PC-9 (cell line): ENCODE data around the gene SH3GL1. TPM values are rescaled to one million over a fixed set of nuclear protein-coding genes. Genes with fewer than 3 reads are reported as not detected.

Experiments
- BruUV-seq: library from RNA; stranded (reverse); fragments of 400-500 nt; replicated peaks from 2 replicates; lab custom pipeline; 2021; lab: Mats Ljungman, UMichigan
- CTCF ChIA-PET: fragments of 300-600 bp; sonication (Branson Sonifier 250); formaldehyde crosslinking; loops from one replicate; lab custom pipeline; 2022; ENCODE audit warnings: antibody characterized with exemption; lab: Charles Lee
- POLR2A ChIA-PET: fragments of 300-600 bp; sonication (Branson Sonifier 250); formaldehyde crosslinking; loops from one replicate; lab custom pipeline; 2022; ENCODE audit warnings: antibody characterized with exemption; ENCODE audit not compliant: unreplicated experiment; lab: Charles Lee
- DNase-seq, 2 experiments: peaks; one replicate each; pipeline versions ENCODE4 v3.0.0 to v3.0.0-alpha.2; 2015 to 2022; ENCODE audit warnings: mixed read lengths in 1 of 2
- H2AFZ ChIP-seq: fragments of 200-600 bp; sonication (generic); 2 replicates; pipeline ENCODE4 v1.8.1; 2017; ENCODE audit warnings: antibody characterized with exemption
- H3F3A ChIP-seq: fragments of 200-600 bp; sonication (generic); 2 replicates; pipeline ENCODE4 v1.8.1; 2017; ENCODE audit warnings: antibody characterized with exemption, mild to moderate bottlenecking, low read depth; ENCODE audit not compliant: insufficient read depth
- H3K27ac ChIP-seq: fragments of 200-600 bp; sonication (generic); 2 replicates; pipeline ENCODE4 v1.6.1; 2016; ENCODE audit warnings: mixed run types
- H3K27me3 ChIP-seq: fragments of 200-600 bp; sonication (generic); 2 replicates; pipeline ENCODE4 v1.6.1; 2016; ENCODE audit warnings: low read depth, mixed run types; ENCODE audit not compliant: insufficient read depth
- H3K36me3 ChIP-seq: fragments of 200-600 bp; sonication (generic); 2 replicates; pipeline ENCODE4 v1.6.1; 2016; ENCODE audit warnings: low read depth, mixed run types
- H3K4me1 ChIP-seq: fragments of 200-600 bp; sonication (generic); replicated peaks from 2 replicates; pipeline ENCODE4 v1.6.1; 2016; ENCODE audit warnings: mixed run types; ENCODE audit not compliant: insufficient read depth
- H3K4me2 ChIP-seq: fragments of 200-600 bp; sonication (generic); 2 replicates; pipeline ENCODE4 v1.6.1; 2017; ENCODE audit warnings: mixed run types
- H3K4me3 ChIP-seq: fragments of 200-600 bp; sonication (generic); 2 replicates; pipeline ENCODE4 v1.6.1; 2016; ENCODE audit warnings: mixed run types
- H3K79me2 ChIP-seq: fragments of 200-600 bp; sonication (generic); 2 replicates; pipeline ENCODE4 v1.6.1; 2017; ENCODE audit warnings: low read depth, mixed run types
- H3K9me2 ChIP-seq: fragments of 200-600 bp; sonication (generic); 2 replicates; pipeline ENCODE4 v1.8.1; 2017; ENCODE audit warnings: mild to moderate bottlenecking; ENCODE audit not compliant: insufficient read depth
- H3K9me3 ChIP-seq: fragments of 200-600 bp; sonication (generic); 2 replicates; pipeline ENCODE4 v1.8.1; 2016; ENCODE audit warnings: low read depth; ENCODE audit not compliant: insufficient read depth
- H4K20me1 ChIP-seq: fragments of 200-600 bp; sonication (generic); 2 replicates; pipeline ENCODE4 v1.8.1; 2017; ENCODE audit not compliant: insufficient read depth
- EZH2 ChIP-seq: fragments of 200-600 bp; sonication (generic); IDR thresholded peaks from 2 replicates; pipeline ENCODE4 v1.8.0; 2017; ENCODE audit warnings: antibody characterized with exemption, low read depth
- intact Hi-C: fragments of 100-400 bp; cut with micrococcal nuclease; formaldehyde crosslinking; loops from one replicate; pipeline ENCODE4 v1.10.0; 2022; ENCODE audit not compliant: unreplicated experiment
- total RNA-seq: library from RNA; stranded (reverse); gene quantifications from 2 replicates; pipeline ENCODE4 v1.2.3, GENCODE V29; 2021
- TF ChIP-seq, protein P1 (sequence below): fragments of 200-600 bp; sonication (generic); conservative IDR thresholded peaks from 2 replicates; pipeline ENCODE4 v1.6.1; 2017; ENCODE audit warnings: mixed run types, antibody characterized with exemption, mild to moderate bottlenecking, moderate library complexity

The SH3GL1 gene
- total RNA-seq, 1 experiment from 2014 or later, result 49.2 TPM

DNA sequence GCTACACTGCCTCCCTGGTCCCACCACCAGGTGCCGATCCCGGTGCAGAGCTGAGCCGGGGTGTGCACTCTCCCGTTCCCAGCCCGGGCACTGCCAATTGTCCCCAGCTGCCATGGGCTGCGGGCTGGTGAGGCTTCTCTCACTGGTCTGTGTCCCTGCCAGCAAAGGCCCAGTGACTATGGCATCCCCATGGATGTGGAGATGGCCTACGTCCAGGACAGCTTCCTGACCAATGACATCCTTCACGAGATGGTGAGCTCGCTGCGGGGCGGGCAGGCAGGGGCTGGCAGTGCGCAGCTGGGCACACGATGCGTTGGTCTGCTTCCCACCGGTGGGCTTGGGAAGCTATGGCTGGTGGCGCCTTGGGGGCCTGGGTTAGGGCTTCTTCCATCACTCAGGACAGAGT, 42.4 kb downstream of the SH3GL1 start:
- no peaks in the 10 kb centered on the region for H3K27me3 ChIP-seq
- no peaks in the 10 kb centered on the region for H3K9me2 ChIP-seq
- no TSS peak for BruUV-seq
- CTCF ChIA-PET, result no interaction called here
- H4K20me1 ChIP-seq, result no peaks in the 10 kb centered on the region
- intact Hi-C loops, result no loop called here
- H3F3A ChIP-seq, result no peaks in the 10 kb centered on the region
- H3K79me2 ChIP-seq, result no peaks in the 10 kb centered on the region
- TF ChIP-seq, protein P1, sequence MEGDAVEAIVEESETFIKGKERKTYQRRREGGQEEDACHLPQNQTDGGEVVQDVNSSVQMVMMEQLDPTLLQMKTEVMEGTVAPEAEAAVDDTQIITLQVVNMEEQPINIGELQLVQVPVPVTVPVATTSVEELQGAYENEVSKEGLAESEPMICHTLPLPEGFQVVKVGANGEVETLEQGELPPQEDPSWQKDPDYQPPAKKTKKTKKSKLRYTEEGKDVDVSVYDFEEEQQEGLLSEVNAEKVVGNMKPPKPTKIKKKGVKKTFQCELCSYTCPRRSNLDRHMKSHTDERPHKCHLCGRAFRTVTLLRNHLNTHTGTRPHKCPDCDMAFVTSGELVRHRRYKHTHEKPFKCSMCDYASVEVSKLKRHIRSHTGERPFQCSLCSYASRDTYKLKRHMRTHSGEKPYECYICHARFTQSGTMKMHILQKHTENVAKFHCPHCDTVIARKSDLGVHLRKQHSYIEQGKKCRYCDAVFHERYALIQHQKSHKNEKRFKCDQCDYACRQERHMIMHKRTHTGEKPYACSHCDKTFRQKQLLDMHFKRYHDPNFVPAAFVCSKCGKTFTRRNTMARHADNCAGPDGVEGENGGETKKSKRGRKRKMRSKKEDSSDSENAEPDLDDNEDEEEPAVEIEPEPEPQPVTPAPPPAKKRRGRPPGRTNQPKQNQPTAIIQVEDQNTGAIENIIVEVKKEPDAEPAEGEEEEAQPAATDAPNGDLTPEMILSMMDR, result no peak
- TF ChIP-seq EZH2, result no peak
- no peak overlapping the region for H3K27ac ChIP-seq
- no peaks in the 10 kb centered on the region for H3K4me1 ChIP-seq
- H3K9me3 ChIP-seq, result no peaks in the 10 kb centered on the region
- POLR2A ChIA-PET, result no interaction called here
- DNase-seq, result no peak
- H2AFZ ChIP-seq, result no peak overlapping the region
- H3K4me2 ChIP-seq, result no peak overlapping the region
- H3K36me3 ChIP-seq, result no peaks in the 10 kb centered on the region
- no peak overlapping the region for H3K4me3 ChIP-seq

DNA sequence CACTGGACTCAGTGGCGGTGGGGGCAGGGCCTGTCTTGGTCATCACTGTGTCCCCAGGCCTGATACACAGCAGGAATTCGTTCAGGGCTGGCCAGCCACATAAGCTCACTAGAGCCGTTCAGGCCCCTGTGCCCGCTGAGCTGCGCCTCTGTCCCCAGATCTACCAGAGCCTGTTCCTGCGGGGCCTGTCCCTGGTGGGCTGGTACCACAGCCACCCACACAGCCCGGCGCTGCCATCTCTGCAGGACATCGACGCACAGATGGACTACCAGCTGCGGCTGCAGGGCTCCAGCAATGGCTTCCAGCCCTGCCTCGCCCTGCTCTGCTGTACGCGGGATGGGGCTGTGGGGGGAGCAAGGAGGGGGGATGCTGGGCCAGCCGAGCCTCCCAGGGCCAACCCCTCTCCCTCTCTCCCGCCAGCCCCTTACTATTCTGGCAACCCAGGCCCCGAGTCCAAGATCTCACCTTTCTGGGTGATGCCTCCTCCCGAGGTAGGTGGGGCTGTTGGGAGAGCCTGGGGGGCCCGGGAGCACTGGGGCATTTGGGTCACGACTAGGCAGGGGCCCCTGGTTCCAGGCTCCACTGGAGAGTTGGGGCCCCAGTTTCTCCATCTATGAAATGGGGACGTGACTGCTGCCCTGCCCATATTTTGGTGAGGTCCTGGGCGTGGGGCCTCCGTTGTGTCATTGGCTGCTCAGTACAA, 43.1 kb downstream of the SH3GL1 start:
- POLR2A ChIA-PET, result no interaction called here
- intact Hi-C loops, result no loop called here
- H3K9me2 ChIP-seq, result no peaks in the 10 kb centered on the region
- H3K27me3 ChIP-seq, result no peaks in the 10 kb centered on the region
- TF ChIP-seq EZH2, result no peak
- TF ChIP-seq, protein P1, result no peak
- no peak overlapping the region for H2AFZ ChIP-seq
- no peaks in the 10 kb centered on the region for H3K9me3 ChIP-seq
- H3F3A ChIP-seq, result peaks cover 1% of the 10 kb centered on the region; the same call in 1 of the 2 replicates
- H3K4me2 ChIP-seq, result no peak overlapping the region
- no TSS peak for BruUV-seq
- no peak overlapping the region for H3K4me3 ChIP-seq
- CTCF ChIA-PET, result no interaction called here
- H4K20me1 ChIP-seq, result no peaks in the 10 kb centered on the region
- no peaks in the 10 kb centered on the region for H3K79me2 ChIP-seq
- no peak for DNase-seq
- no peak overlapping the region for H3K27ac ChIP-seq
- no peaks in the 10 kb centered on the region for H3K36me3 ChIP-seq
- no peaks in the 10 kb centered on the region for H3K4me1 ChIP-seq

DNA sequence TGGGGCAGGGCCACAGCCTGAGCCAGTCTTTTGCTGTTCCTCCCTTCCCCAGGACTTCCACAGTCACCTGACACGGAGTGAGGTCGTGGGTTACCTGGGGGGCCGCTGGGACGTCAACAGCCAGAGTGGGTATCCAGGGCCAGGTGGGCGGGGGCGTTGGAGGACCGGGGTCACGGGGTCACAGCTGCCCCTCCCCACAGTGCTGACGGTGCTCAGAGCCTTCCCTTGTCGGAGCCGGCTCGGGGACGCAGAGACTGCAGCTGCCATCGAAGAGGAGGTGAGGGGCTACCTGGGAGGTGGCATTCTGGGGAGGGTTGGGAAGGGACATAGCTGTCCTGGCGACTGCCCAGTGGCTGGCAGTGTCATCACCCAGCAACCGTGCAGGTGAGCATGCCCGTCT, 45.5 kb downstream of the SH3GL1 start:
- CTCF ChIA-PET, result no interaction called here
- DNase-seq, result no peak
- H3K9me3 ChIP-seq, result no peaks in the 10 kb centered on the region
- no peaks in the 10 kb centered on the region for H3K4me1 ChIP-seq
- no peaks in the 10 kb centered on the region for H3K36me3 ChIP-seq
- no peak overlapping the region for H3K4me2 ChIP-seq
- intact Hi-C loops, result no loop called here
- H3K27ac ChIP-seq, result no peak overlapping the region
- TF ChIP-seq, protein P1, result no peak
- TF ChIP-seq EZH2, result no peak
- H3K4me3 ChIP-seq, result no peak overlapping the region
- BruUV-seq, result no TSS peak
- no peak overlapping the region for H2AFZ ChIP-seq
- H3F3A ChIP-seq, result peaks cover 3% of the 10 kb centered on the region; the same call in 1 of the 2 replicates
- no peaks in the 10 kb centered on the region for H4K20me1 ChIP-seq
- POLR2A ChIA-PET, result no interaction called here
- H3K27me3 ChIP-seq, result no peaks in the 10 kb centered on the region
- H3K79me2 ChIP-seq, result no peaks in the 10 kb centered on the region
- H3K9me2 ChIP-seq, result no peaks in the 10 kb centered on the region
